Testis (tissue), 3 donors: ENCODE results near the gene PHIP. TPM values are rescaled to one million over a fixed set of nuclear protein-coding genes. Genes with fewer than 3 reads are reported as not detected.

Experiments
- DNase-seq: peaks from one replicate; pipeline ENCODE4 v3.0.0-alpha.2; 2019
- H3K27ac ChIP-seq, 2 donors: fragments of 200-600 bp; sonication (generic); one replicate each; pipeline ENCODE4 v1.5.1; 2019
- H3K27me3 ChIP-seq: fragments of 200-600 bp; sonication (generic); one replicate; pipeline ENCODE4 v1.5.1; 2019
- H3K36me3 ChIP-seq: fragments of 200-600 bp; sonication (generic); one replicate; pipeline ENCODE4 v1.5.1; 2017; ENCODE audit warnings: low read depth; ENCODE audit errors: missing control alignments
- H3K4me1 ChIP-seq: fragments of 200-600 bp; sonication (generic); one replicate; pipeline ENCODE4 v1.5.1; 2019
- H3K4me3 ChIP-seq, 2 donors: fragments of 200-600 bp; sonication (generic); one replicate each; pipeline ENCODE4 v1.5.1; 2017 to 2019
- H3K9me3 ChIP-seq: fragments of 200-600 bp; sonication (generic); one replicate; pipeline ENCODE4 v1.5.1; 2017
- POLR2A ChIP-seq: fragments of 450-650 bp; IDR thresholded peaks from one replicate; pipeline ENCODE4 v1.6.1; 2017; ENCODE audit warnings: antibody characterized with exemption, mild to moderate bottlenecking, moderate library complexity
- WGBS, 2 donors: methylation state at CpG; one replicate each; pipeline ENCODE4 v1.1.5; 2018; 5-methylcytosine and 5-hydroxymethylcytosine counted together
- intact Hi-C: fragments of 100-400 bp; cut with DNase I; formaldehyde crosslinking; loops from one replicate; pipeline ENCODE4 v1.15.1; 2023; ENCODE audit warnings: low total_unique reads
- polyA plus RNA-seq: library from polyadenylated mRNA; stranded (reverse); fragments of 350-450 nt; fragmentation: Illumina TruSeq; extraction: RNeasy Lipid Tissue Mini Kit (QIAGEN cat#74804); gene quantifications from one replicate; pipeline ENCODE4 v1.2.3, GENCODE V29; 2014; ENCODE audit warnings: low read depth, low replicate concordance; ENCODE audit not compliant: insufficient read depth
- total RNA-seq, 2 donors: library from RNA; depleted of rRNA; stranded (reverse); fragments of >200 nt; gene quantifications; one replicate each; pipeline ENCODE4 v1.2.3, GENCODE V29; 2016
- TF ChIP-seq, protein P1 (sequence below), 3 experiments: fragments of 450-650 bp in 2 of 3; fragments of 200-600 bp in 1 of 3; sonication (generic) in 1 of 3; IDR thresholded peaks; one replicate each; pipeline ENCODE4 v1.5.1; 2016 to 2019; ENCODE audit warnings: antibody characterized with exemption in 3 of 3, mild to moderate bottlenecking in 2 of 3, moderate library complexity in 1 of 3

PHIP gene
- total and polyA plus RNA-seq, 3 donors from 2014 or later: 9.0 to 43.9 (median 43.5) TPM

DNA sequence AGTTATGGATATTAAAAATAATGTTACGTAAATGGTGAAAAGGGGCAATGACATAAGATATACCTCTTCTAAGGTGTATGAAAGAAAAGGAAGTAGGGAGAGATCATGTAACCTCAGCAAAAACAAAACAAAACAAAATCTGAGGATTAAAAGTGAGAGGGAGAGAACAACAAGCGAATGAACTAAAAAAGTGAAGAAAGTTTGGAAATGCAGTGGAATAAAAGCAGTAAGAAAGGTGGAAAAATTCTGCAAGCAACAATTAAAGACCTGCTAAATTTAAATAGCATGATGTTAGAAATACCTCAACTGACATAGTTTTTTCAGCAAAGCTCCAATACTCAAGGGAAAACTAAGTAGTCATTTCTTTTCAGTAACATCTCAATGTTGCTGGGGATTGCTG is 48.0 kb downstream of the PHIP start:
- Histone ChIP-seq H3K4me3 (no peak overlapping the region), H3K27me3 (no peaks in the 10 kb centered on the region), H3K4me1 (no peaks in the 10 kb centered on the region), H3K36me3 (no peaks in the 10 kb centered on the region), H3K9me3 (no peaks in the 10 kb centered on the region), H3K27ac (no peak overlapping the region)
- no peak for DNase-seq
- WGBS, 2 donors: 92 to 93% methylated on average over 2 of the region's 2 CpGs
- no peak for TF ChIP-seq POLR2A
- TF ChIP-seq, protein P1, sequence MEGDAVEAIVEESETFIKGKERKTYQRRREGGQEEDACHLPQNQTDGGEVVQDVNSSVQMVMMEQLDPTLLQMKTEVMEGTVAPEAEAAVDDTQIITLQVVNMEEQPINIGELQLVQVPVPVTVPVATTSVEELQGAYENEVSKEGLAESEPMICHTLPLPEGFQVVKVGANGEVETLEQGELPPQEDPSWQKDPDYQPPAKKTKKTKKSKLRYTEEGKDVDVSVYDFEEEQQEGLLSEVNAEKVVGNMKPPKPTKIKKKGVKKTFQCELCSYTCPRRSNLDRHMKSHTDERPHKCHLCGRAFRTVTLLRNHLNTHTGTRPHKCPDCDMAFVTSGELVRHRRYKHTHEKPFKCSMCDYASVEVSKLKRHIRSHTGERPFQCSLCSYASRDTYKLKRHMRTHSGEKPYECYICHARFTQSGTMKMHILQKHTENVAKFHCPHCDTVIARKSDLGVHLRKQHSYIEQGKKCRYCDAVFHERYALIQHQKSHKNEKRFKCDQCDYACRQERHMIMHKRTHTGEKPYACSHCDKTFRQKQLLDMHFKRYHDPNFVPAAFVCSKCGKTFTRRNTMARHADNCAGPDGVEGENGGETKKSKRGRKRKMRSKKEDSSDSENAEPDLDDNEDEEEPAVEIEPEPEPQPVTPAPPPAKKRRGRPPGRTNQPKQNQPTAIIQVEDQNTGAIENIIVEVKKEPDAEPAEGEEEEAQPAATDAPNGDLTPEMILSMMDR (IDR thresholded peaks at IDR 0.05): no peak
- intact Hi-C loops: no loop called here

GRCh38 chr6:79028641-79029314 is 49.3 kb downstream of the PHIP start:
- Histone ChIP-seq H3K9me3 (no peaks in the 10 kb centered on the region), H3K27ac (no peak overlapping the region), H3K27me3 (no peaks in the 10 kb centered on the region), H3K4me3 (no peak overlapping the region), H3K4me1 (no peaks in the 10 kb centered on the region), H3K36me3 (no peaks in the 10 kb centered on the region)
- TF ChIP-seq, protein P1 (IDR thresholded peaks at IDR 0.05): no peak
- no peak for TF ChIP-seq POLR2A
- intact Hi-C loops: no loop called here
- 94 to 100% methylated on average over 1 of the region's 1 CpG for WGBS, 2 donors
- no peak for DNase-seq

- intact Hi-C loops: no loop called here
Measured at GRCh38 chr6:79011940-79012339, 66.1 kb downstream of the PHIP start.

GRCh38 chr6:79010422-79010821 is 67.6 kb downstream of the PHIP start:
- no peak overlapping the region for H3K27ac ChIP-seq
- no peak overlapping the region for H3K4me3 ChIP-seq
- intact Hi-C loops: no loop called here
- WGBS, 2 donors: 100% methylated on average over 1 of the region's 1 CpG
- no peak for DNase-seq
- H3K9me3 ChIP-seq: no peaks in the 10 kb centered on the region
- H3K4me1 ChIP-seq: no peaks in the 10 kb centered on the region
- no peaks in the 10 kb centered on the region for H3K27me3 ChIP-seq
- TF ChIP-seq, protein P1 (IDR thresholded peaks at IDR 0.05): no peak
- no peak for TF ChIP-seq POLR2A
- no peaks in the 10 kb centered on the region for H3K36me3 ChIP-seq

More at GRCh38 chr6:79011940-79012339, 66.1 kb downstream of the PHIP start:
- DNase-seq: no peak
- H3K27ac ChIP-seq: no peak overlapping the region
- TF ChIP-seq POLR2A: no peak
- TF ChIP-seq, protein P1 (IDR thresholded peaks at IDR 0.05): no peak
- H3K4me3 ChIP-seq: no peak overlapping the region
- H3K9me3 ChIP-seq: no peaks in the 10 kb centered on the region
- no peaks in the 10 kb centered on the region for H3K36me3 ChIP-seq
- H3K4me1 ChIP-seq: no peaks in the 10 kb centered on the region
- H3K27me3 ChIP-seq: no peaks in the 10 kb centered on the region

DNA sequence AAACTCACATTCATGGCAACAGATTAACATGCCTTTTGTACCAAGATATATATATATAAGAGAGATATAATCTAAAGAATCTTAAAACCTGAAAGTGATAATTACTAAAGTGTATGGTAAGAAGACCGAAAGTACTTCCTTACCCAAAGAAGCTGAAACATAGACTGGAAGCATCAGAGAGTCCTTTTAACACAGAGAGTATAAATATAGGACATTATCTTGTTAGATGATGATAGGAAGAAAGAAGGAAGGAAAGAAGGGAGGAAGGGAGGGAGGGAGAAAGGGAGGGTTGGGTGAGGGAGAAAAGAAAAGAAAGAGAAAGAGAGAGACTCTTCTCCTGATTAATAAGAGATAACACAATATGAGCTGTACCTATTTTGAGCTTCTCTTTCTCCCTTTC is 68.2 kb downstream of the PHIP start:
- no peaks in the 10 kb centered on the region for H3K36me3 ChIP-seq
- H3K27ac ChIP-seq: no peak overlapping the region
- H3K9me3 ChIP-seq: no peaks in the 10 kb centered on the region
- intact Hi-C loops: no loop called here
- DNase-seq: no peak
- no peaks in the 10 kb centered on the region for H3K4me1 ChIP-seq
- H3K27me3 ChIP-seq: no peaks in the 10 kb centered on the region
- WGBS, 2 donors: 78 to 80% methylated on average over 1 of the region's 1 CpG
- no peak overlapping the region for H3K4me3 ChIP-seq
- no peak for TF ChIP-seq POLR2A
- TF ChIP-seq, protein P1 (IDR thresholded peaks at IDR 0.05): no peak
